Medulla oblongata (tissue), 1 donor: ENCODE results near the gene GMPPB.
"Not testable (repeated sequence)": the region's sequence is repeated elsewhere in the genome, so short reads cannot be mapped to it uniquely, and the experiment has no call there.

Source experiments
- DNase-seq: peaks from one replicate; pipeline ENCODE4 v3.0.0-alpha.2; 2015; ENCODE audit errors: extremely low spot score

Gene GMPPB

DNA sequence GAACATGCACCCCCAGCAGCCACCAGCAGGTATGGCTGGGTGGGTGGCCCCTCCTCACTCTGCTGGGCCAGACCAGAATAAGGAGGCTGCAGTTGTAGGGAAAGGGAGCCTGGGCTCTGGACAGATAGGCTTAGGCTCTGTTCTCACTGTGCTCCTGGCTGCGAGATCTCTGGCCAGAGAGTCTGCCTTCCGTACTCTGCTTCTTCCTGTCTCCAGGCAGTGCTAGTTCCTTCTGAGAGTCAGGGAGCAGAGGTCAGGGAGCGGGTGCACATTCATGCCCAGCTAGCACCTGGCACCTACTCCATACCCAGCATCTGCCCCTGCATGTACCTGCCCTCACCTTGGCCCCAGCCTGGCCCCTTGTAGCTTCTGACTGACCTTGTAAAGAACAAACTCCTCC, 32.3 kb downstream of the GMPPB start:
- DNase-seq, result not testable (repeated sequence)

DNA sequence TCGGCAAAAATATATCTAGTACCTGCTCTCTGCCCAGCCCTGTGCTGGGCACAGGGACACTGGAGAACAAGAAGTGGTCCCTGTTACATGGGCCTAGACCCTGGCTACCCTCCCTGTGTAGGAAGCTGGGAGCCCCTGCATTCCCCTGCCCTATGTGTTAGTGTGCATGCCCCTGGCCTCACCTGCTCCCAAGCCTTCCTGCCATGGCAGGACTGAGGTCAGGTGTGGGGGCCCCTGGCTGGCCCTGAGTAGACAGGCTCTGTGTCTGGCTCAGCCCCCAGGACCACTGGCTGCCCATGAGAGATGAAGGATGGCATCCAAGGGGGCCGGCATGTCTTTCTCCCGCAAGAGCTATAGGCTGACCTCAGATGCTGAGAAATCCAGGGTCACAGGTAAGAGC, 32.9 kb downstream of the GMPPB start:
- DNase-seq, result not testable (repeated sequence)

DNA sequence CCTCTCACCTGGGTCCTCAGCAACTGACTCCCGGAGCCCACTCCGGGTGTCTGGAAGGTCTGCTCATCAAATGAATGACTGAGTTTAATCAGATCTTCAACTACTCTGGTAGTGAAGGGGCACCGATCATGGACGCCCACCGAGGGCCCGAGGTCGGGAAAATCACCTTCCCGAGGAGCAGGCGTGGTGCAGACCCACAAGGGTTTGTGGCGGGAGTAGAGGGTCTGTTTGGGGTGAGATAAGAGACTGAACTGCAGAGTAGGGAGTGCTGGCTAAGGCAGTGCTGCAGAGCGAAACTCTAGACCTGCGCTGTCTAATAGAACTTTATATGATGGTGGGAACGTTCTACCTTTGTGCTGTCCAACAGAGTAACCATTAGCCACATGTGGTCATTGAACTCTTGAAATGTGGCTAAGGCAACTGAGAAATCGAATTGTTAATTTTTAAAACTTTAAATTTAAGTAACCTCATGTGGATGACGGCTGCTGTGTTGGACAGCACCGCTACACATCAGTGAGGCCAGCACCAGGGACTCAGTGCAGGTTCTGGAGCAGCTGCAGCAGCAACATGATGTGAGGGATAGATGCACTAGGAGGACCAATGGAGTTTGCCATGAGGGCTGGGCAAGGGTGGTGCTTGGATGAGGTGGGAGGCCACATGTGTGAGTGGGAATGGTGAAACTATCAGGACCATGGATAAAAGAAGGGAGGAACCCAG, 33.7 kb downstream of the GMPPB start:
- not testable (repeated sequence) for DNase-seq

DNA sequence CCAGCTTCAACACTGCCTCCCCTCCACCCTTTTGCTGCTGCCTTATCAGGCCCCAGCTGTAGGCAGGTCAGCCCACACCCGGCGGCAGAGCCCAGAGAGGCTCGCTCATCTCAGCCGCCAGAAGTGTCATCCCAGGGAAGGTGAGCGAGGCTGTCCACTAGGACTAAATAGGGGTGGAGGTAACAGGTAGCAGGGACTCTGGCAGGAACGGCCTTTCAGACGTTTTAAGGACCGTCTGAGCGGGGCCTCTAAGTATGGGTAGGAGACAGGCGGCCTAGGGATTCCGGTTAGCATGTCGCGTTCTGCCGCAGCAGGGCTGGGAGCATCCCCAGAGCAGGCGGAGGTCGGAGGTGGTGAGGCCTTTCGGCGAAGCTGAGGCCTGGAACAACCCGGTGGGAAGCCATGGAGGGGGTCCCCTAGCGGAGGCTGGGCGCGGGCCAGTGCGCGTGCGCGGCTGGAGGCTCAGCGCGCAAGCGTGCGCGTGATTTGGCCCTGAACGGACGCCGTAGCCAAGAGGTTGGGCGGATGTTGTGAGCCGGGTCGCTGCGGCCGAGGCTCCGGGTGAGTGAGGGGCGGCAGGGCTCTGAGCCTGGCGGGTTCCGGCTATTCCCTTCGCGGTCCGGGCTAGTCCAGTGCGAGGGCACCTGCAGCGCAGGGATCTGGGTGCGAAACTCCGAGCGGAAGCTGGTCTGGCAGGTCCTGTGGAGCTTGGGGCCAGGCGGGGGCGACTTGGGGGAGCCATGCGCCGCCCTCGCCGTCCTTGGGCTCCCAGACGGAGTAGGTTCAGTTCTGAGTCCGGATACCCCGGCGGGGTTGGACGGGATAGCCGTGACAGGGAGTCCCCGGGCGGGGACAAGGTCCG, 34.5 kb downstream of the GMPPB start, which contains the start of the genes MST1 and RNF123:
TSS of gene MST1 (minus strand) at position 429 of the 862 bp plus-strand sequence. CDS start 783 bp downstream, outside the sequence.
TSS of gene RNF123 (plus strand) at position 512 of the 862 bp plus-strand sequence. CDS start 1,609 bp downstream, outside the sequence.
- DNase-seq, result peak; percentile 87

DNA sequence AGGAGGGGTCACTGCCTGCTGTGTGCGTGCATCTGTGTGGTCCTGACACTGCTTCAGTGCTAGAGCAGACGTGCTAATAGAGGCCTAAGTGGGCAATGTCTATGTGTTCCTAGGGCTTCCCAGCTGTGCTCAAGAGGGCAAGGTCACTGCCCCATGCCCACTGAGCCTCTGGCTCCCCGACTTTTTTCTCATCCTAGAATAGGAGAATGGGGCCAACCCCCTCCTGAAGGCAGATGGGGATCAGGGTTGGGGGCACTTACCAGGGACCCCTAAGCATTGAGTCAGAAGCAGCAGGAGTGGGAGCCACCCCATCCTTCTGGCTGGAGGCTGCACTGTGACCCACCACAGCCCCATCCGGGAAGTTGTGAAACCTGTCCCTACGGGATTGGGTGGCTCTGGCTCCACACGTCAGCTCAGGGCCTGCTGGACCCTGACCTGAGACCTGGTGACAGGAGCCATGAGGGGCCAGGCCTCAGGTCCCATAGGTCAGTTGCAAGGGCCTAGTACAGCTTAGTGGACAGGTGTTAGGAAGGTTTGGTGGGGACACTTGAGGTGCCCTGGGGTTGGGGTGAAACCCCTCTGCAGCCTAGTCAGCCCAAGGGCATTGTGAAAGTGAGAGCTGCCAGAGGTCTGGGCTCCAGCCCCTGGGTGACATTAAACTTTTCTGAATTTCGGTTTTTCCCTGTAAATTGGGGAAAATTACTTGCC, 35.3 kb downstream of the GMPPB start:
- not testable (repeated sequence) for DNase-seq

GRCh38 chr3:49687424-49687795, 36.3 kb downstream of the GMPPB start:
- DNase-seq, result not testable (repeated sequence)

- not testable (repeated sequence) for DNase-seq
These were observed 36.9 kb downstream of the GMPPB start for GRCh38 chr3:49686769-49687423.

GRCh38 chr3:49686346-49686745, 37.4 kb downstream of the GMPPB start:
- DNase-seq, result not testable (repeated sequence)

DNA sequence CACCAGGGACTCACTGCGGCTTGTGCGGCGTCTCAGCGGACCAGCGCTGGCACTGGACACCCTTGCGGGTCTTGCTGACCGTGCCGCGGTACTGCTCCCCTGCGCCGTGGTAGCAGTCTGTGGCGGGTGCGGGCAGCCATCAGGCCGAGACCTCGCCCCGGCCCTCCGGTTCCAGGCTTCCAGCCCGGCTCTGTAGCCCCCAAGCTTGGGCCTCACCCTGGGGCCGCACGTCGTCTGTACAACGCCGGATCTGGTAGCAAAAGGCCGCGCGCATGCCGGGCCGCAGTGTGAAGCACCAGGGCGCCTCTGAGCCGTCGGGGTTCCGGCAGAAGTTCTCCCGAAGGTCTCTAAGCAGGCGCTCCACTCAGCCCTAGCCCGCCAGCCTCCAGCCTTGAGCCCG, 37.9 kb downstream of the GMPPB start:
- not testable (repeated sequence) for DNase-seq

DNA sequence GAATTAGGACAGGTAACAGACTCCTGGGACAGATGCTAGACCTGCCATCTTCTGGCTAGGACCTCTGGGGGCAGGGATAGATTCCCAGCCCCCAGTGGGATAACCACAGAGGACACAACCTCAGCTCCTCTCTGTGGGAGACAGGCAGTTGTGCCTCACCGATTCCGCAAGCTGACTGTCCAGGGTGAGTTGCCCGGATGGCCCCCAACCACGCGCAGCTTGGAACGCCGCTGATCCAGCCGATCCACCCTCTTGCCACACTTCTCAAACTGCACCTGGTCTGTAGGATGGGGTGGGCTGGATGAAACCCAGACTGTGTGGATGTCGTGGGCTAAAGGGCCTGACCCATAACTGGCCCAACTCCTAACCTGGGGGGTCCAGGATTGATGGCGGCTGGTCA, 38.6 kb downstream of the GMPPB start:
- DNase-seq, result not testable (repeated sequence)

- not testable (repeated sequence) for DNase-seq
These were observed 39.3 kb downstream of the GMPPB start for GRCh38 chr3:49684453-49684852.

- no peak for DNase-seq
These were observed 40.6 kb downstream of the GMPPB start for GRCh38 chr3:49683162-49683561.

- no peak for DNase-seq
These were observed 42.2 kb downstream of the GMPPB start for GRCh38 chr3:49681543-49681942.

DNA sequence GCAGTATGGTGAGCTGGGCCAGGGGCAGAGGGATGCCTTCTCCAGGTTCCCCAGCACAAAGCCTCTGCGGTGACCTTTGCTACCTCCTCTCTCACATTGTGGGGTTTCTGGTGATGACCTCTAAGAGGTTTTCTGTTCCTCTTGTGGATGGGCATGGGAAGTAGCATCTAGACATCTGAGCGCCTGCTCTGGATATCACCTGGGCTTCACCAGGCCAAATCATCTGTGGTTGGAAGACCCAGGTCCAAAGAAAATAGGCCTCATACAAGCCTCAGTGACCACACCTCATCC, 42.6 kb downstream of the GMPPB start:
- DNase-seq, result no peak

GRCh38 chr3:49680493-49681231, 43.1 kb downstream of the GMPPB start:
- DNase-seq, result no peak

DNA sequence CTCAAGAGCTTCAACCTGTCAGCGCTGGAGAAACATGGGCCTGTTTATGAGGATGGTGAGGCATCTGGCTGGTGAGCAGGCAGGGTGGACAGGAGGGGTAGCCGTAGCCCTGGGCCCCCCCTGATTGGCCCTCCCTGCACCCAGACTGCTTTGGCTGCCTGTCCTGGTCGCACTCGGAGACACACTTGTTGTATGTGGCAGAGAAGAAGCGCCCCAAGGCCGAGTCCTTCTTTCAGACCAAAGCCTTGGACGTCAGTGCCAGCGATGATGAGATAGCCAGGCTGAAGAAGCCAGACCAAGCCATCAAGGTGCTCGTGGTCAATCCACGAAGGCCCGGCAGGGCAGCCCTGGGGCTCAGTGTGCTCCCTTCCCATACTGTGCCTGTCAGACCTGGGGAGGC, 47.8 kb downstream of the GMPPB start:
- no peak for DNase-seq

DNA sequence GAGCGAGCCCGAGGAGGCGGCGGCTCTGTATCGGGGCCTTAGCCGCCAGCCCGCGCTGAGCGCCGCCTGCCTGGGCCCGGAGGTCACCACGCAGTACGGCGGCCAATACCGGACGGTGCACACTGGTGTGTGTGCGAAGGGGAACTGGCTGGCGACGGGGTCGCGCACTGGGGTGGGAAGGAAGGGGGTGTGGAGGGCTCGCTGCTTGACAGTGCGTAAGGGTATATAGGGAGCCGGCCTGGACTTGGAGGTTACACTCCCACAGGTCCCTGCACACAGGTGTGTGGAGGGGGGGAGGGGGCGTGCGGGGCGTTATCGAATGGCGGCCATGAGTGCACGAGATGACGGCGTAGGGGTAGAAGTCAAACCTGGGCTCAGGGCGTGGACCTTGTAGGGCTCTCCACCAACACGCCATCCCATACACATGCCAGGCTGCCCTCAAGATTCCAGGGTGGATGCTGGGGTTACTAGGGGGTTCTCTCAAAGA, 49.2 kb downstream of the GMPPB start:
- no peak for DNase-seq

DNA sequence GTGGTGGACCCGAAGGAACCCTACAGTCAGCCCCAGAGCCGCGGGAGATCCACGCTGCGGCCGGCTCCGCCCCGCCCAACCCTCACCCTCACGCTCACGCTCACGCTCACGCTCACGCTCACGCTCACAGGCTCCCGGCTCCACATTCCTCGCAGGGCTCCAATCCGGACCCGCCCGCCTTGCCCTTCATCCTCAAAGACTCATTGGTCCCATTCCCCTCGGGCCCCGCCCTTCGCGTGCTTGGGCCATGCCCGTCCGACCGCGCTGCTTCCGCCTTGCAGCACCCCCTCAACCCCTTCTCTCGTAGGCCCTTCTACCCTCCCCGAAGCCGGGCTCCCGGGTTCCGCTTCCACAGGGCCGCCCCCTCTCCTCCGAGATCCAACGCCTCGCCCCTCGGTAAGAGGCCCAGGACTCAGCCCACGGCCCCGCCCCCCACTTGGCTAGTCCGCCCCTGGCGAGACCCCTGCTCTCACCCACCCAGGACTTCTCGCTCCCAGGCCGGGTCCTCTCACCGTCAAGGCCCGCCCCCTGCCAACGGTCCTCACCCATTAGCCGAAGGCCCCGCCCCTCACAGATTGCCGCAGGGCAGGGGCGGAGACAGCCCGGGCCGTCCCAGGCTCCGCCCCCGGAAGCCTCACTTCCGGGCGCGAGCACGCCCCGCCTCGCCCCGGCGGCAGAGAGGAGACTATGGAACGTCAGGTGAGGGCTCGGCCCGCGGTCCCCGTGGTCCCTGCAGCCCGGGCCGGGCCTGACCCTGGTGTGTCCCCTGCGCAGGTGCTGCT, 49.8 kb downstream of the GMPPB start, which contains the start of gene APEH:
TSS of gene APEH (plus strand) at position 637 of the 782 bp plus-strand sequence. CDS start at position 688, 51 bp downstream.
- peak; percentile 96 for DNase-seq

- no peak for DNase-seq
These were observed 50.5 kb downstream of the GMPPB start for GRCh38 chr3:49673121-49673714.
